Measurements from ENCODE around the gene DMP1.

- TF ChIP-seq CTCF (IDR thresholded peaks at IDR 0.05), result no peak
- TF ChIP-seq POLR2A (IDR thresholded peaks at IDR 0.05), result no peak
Measured at GRCh38 chr4:87654487-87655044, 4.5 kb downstream of the DMP1 start.

Data from heart left ventricle (tissue), 13 donors.